ENCODE data around the gene SMURF2. TPM values are rescaled to one million over a fixed set of nuclear protein-coding genes. Genes with fewer than 3 reads are reported as not detected.

Gene SMURF2
- total RNA-seq, 1 donor from 2014 or later, result 69.2 TPM

- no peaks in the 10 kb centered on the region for H3K4me1 Mint-ChIP-seq (ENCODE audit: unreplicated experiment)
- no peaks in the 10 kb centered on the region for H3K27me3 Mint-ChIP-seq (ENCODE audit: unreplicated experiment)
- no peak for TF ChIP-seq CTCF (IDR thresholded peaks at IDR 0.05; ENCODE audit: unreplicated experiment)
- DNase-seq (ENCODE audit: low spot score), result no peak
- no peaks in the 10 kb centered on the region for H3K9me3 Mint-ChIP-seq (ENCODE audit: unreplicated experiment)
- H3K4me3 Mint-ChIP-seq (ENCODE audit: unreplicated experiment), result no peak overlapping the region
- H3K36me3 Mint-ChIP-seq (ENCODE audit: low read depth, unreplicated experiment), result peaks cover 6% of the 10 kb centered on the region
- H3K27ac Mint-ChIP-seq (ENCODE audit: unreplicated experiment), result no peak overlapping the region
Observed at GRCh38 chr17:64520359-64520758, 141.7 kb downstream of the SMURF2 start.

GRCh38 chr17:64519601-64520000 is 142.5 kb downstream of the SMURF2 start:
- no peak for TF ChIP-seq CTCF (IDR thresholded peaks at IDR 0.05; ENCODE audit: unreplicated experiment)
- peaks cover 12% of the 10 kb centered on the region for H3K36me3 Mint-ChIP-seq (ENCODE audit: low read depth, unreplicated experiment)

DNA sequence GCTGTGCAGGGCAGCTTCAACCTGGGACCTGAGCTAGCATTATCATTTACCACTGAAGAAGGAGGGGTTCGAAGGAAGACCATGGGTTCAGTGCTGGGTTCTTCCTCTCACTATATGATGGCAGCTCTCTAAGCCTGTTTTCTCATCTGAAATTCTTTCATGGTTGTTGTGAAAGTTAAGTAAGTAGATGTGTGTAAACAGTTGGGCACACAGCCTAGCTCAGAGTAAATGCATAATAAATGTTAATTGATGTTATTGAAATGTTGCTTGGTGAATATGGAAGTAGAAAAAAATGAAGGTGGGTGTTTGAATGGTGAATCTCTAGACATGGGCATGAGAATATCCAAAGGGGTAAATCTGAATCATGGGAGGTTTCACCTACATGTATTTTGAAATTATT is 146.3 kb downstream of the SMURF2 start:
- Mint-ChIP-seq H3K4me3 (ENCODE audit: unreplicated experiment) (no peak overlapping the region), H3K36me3 (ENCODE audit: low read depth, unreplicated experiment) (peaks cover 13% of the 10 kb centered on the region), H3K9me3 (ENCODE audit: unreplicated experiment) (no peaks in the 10 kb centered on the region), H3K27ac (ENCODE audit: unreplicated experiment) (no peak overlapping the region), H3K4me1 (ENCODE audit: unreplicated experiment) (no peaks in the 10 kb centered on the region), H3K27me3 (ENCODE audit: unreplicated experiment) (no peaks in the 10 kb centered on the region)
- DNase-seq (ENCODE audit: low spot score), result no peak
- no peak for TF ChIP-seq CTCF (IDR thresholded peaks at IDR 0.05; ENCODE audit: unreplicated experiment)

More at GRCh38 chr17:64519601-64520000, 142.5 kb downstream of the SMURF2 start:
- Mint-ChIP-seq H3K9me3 (ENCODE audit: unreplicated experiment) (no peaks in the 10 kb centered on the region), H3K4me3 (ENCODE audit: unreplicated experiment) (no peak overlapping the region), H3K4me1 (ENCODE audit: unreplicated experiment) (no peaks in the 10 kb centered on the region), H3K27ac (ENCODE audit: unreplicated experiment) (no peak overlapping the region), H3K27me3 (ENCODE audit: unreplicated experiment) (no peaks in the 10 kb centered on the region)
- no peak for DNase-seq (ENCODE audit: low spot score)

DNA sequence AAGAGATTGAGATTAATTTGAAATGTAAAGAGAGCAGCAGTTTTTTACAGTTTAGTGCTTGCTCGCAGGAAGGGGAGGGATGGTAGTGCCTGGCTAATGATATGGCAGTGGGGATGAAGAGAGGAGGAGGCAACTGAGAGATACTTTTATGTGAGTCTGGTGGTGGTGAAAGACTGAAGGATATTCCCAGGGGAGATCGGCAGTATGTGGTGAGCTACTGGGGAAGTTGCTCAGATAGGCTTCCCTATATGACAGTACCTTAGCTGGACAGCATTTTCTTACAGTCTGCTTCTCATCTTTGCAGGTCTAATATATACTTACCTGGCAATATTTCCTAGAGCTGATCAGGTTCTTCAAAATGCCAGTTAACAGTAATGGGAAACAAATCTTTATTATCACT is 146.7 kb downstream of the SMURF2 start:
- DNase-seq (ENCODE audit: low spot score), result no peak
- peaks cover 15% of the 10 kb centered on the region for H3K36me3 Mint-ChIP-seq (ENCODE audit: low read depth, unreplicated experiment)
- H3K4me1 Mint-ChIP-seq (ENCODE audit: unreplicated experiment), result no peaks in the 10 kb centered on the region
- no peak overlapping the region for H3K27ac Mint-ChIP-seq (ENCODE audit: unreplicated experiment)
- H3K4me3 Mint-ChIP-seq (ENCODE audit: unreplicated experiment), result no peak overlapping the region
- H3K27me3 Mint-ChIP-seq (ENCODE audit: unreplicated experiment), result no peaks in the 10 kb centered on the region
- no peaks in the 10 kb centered on the region for H3K9me3 Mint-ChIP-seq (ENCODE audit: unreplicated experiment)
- TF ChIP-seq CTCF (IDR thresholded peaks at IDR 0.05; ENCODE audit: unreplicated experiment), result no peak

DNA sequence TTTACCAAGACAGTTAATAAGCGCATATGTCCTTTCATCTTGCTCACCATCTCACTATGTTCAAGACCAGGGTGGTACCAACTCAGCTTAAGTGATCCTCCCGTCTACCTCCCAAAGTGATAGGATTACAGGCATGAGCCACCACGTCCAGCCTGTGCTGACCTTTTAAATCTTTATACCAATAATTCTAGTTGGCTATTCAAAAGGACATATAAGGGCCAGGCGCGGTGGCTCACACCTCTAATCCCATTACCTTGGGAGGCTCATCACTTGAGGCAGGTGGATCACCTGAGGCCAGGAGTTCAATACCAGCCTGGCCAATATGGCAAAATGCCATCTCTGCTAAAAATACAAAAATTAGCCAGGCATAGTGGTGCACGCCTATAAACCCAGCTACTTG is 152.9 kb downstream of the SMURF2 start:
- H3K27me3 Mint-ChIP-seq (ENCODE audit: unreplicated experiment), result peaks cover 28% of the 10 kb centered on the region
- H3K36me3 Mint-ChIP-seq (ENCODE audit: low read depth, unreplicated experiment), result peaks cover 34% of the 10 kb centered on the region
- no peak for DNase-seq (ENCODE audit: low spot score)
- H3K27ac Mint-ChIP-seq (ENCODE audit: unreplicated experiment), result no peak overlapping the region
- no peak for TF ChIP-seq CTCF (IDR thresholded peaks at IDR 0.05; ENCODE audit: unreplicated experiment)
- H3K4me1 Mint-ChIP-seq (ENCODE audit: unreplicated experiment), result peaks cover 29% of the 10 kb centered on the region
- no peak overlapping the region for H3K4me3 Mint-ChIP-seq (ENCODE audit: unreplicated experiment)
- H3K9me3 Mint-ChIP-seq (ENCODE audit: unreplicated experiment), result no peaks in the 10 kb centered on the region
